Neural cell (in vitro differentiated cells): ENCODE results near the gene ANXA4.

Experiments used
- EP300 ChIP-seq: fragments of 450-650 bp; conservative IDR thresholded peaks from 2 replicates; pipeline ENCODE4 v1.6.1; 2014; ENCODE audit warnings: antibody characterized with exemption, mild to moderate bottlenecking, moderate library complexity; ENCODE audit not compliant: poor library complexity, severe bottlenecking
- EZH2 ChIP-seq: fragments of 200-600, 300-800 bp; shearing (Covaris generic), sonication (generic); IDR thresholded peaks from 2 replicates; pipeline ENCODE4 v1.6.1; 2014; ENCODE audit warnings: antibody characterized with exemption, low read length, borderline replicate concordance, mild to moderate bottlenecking; ENCODE audit not compliant: insufficient read depth, poor library complexity, severe bottlenecking
- MXI1 ChIP-seq: fragments of 450-650 bp; conservative IDR thresholded peaks from 2 replicates; pipeline ENCODE4 v1.6.1; 2014; ENCODE audit warnings: antibody characterized with exemption, mild to moderate bottlenecking; ENCODE audit not compliant: poor library complexity, severe bottlenecking
- POLR2AphosphoS5 ChIP-seq: IDR thresholded peaks from 2 replicates; pipeline ENCODE4 v1.6.1; 2012
- SMC3 ChIP-seq: fragments of 450-650 bp; conservative IDR thresholded peaks from 2 replicates; pipeline ENCODE4 v1.6.1; 2014; ENCODE audit warnings: antibody characterized with exemption, mild to moderate bottlenecking, moderate library complexity; ENCODE audit not compliant: poor library complexity
- TAF1 ChIP-seq: IDR thresholded peaks from 2 replicates; pipeline ENCODE4 v1.6.1; 2012; ENCODE audit warnings: low read depth
- TF ChIP-seq, protein P1 (sequence below): fragments of 450-650 bp; IDR thresholded peaks from 2 replicates; pipeline ENCODE4 v1.5.1; 2014; ENCODE audit warnings: antibody characterized with exemption, mild to moderate bottlenecking, moderate library complexity; ENCODE audit not compliant: poor library complexity, severe bottlenecking

DNA sequence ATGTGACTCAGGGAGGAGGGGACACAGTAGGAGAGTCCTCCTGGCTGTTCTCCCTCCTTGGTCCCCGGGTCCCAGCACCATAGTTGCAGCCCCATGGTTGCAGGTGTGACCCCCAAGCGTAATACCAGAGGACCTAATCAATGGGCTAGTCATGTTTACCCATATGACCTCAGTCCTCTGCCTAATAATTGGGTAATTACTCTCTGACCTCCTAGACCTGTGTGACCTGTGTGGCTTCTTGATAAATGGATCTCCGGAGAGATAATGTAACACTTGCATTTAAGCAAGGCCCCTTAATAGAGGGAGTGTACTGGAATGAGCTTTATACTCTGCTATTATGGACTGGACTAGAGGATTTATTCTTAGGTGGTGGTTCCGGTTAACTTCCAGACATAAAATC lies 55.3 kb downstream of the ANXA4 start:
- TF ChIP-seq SMC3 (no peak), TAF1 (no peak), EP300 (no peak), EZH2 (no peak), MXI1 (no peak), POLR2AphosphoS5 (no peak)
- TF ChIP-seq, protein P1, sequence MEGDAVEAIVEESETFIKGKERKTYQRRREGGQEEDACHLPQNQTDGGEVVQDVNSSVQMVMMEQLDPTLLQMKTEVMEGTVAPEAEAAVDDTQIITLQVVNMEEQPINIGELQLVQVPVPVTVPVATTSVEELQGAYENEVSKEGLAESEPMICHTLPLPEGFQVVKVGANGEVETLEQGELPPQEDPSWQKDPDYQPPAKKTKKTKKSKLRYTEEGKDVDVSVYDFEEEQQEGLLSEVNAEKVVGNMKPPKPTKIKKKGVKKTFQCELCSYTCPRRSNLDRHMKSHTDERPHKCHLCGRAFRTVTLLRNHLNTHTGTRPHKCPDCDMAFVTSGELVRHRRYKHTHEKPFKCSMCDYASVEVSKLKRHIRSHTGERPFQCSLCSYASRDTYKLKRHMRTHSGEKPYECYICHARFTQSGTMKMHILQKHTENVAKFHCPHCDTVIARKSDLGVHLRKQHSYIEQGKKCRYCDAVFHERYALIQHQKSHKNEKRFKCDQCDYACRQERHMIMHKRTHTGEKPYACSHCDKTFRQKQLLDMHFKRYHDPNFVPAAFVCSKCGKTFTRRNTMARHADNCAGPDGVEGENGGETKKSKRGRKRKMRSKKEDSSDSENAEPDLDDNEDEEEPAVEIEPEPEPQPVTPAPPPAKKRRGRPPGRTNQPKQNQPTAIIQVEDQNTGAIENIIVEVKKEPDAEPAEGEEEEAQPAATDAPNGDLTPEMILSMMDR, result no peak
